GM19463 (cell line): ENCODE data around the gene ECI1.
"Not testable (repeated sequence)": the region's sequence is repeated elsewhere in the genome, so short reads cannot be mapped to it uniquely, and the experiment has no call there.

Experiments
- ATAC-seq: cut with Tn5 transposase; IDR thresholded peaks from one replicate; pipeline ENCODE4 v1.9.1; 2021; ENCODE audit warnings: mild to moderate bottlenecking, moderate library complexity; ENCODE audit not compliant: unreplicated experiment

Gene ECI1

GRCh38 chr16:2280981-2281542 lies 29.7 kb upstream of the ECI1 start:
- ATAC-seq: no peak

DNA sequence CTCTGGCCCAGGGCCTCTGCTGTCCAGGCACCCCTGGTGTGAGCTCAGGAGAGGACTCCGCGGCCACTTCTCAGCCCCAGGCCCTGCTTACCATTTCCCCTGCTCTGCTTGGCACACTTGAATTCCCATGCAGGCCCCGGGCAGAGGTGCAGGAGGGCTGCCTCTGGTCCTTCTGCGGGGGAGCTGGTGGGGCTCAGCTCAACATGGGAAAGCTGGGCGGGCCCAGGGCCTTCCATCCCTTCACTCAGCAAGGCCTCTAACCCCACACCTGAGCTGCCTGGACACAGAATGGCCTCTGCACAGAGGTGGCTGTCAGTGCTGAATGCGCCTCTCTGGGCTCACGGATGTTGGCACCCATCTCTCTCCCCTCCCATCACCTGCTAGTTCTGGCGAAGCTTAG lies 29.1 kb upstream of the ECI1 start:
- no peak for ATAC-seq

DNA sequence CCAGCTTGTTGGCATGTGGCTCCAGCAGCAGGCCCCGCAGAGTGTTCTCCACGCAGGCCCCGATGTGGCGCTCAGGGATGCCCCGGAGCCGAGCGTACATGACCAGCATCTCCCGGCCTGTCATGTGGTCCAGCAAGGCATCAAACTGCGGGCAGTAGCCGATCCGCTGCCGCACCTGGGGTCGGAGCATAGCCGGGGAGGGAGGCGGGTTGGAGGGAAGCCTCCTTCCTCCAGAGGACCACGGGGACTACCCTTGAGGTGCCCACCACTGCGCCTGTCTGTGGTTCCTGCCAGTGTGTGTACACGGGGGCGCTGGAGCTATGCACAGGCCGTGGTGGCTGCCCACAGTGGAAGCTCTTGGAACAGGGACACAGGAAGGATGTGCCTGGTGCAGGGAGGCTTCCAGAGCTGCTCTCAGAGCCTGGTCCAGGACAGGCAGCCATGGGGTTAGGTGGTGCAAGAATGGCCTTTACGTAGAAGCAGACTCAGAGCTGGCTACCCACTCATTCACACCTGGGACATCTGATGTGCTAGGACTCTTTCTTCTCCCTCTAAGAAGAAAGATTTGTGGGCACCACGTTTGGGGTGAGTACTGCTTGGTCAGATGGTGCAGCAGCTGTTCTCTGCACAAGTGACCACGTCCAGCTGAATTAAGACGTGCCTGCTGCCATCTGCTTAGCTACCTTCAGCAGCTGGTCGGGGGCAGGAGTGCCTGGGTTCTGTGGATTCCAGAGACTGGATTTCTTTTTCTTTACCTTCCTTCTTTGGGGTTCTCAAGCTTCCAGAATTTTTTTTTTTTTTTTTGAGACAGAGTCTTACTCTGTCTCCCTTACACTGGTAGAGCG lies 27.8 kb upstream of the ECI1 start:
- no peak for ATAC-seq

- no peak for ATAC-seq
These were observed 26.9 kb upstream of the ECI1 start for GRCh38 chr16:2278272-2278608.

DNA sequence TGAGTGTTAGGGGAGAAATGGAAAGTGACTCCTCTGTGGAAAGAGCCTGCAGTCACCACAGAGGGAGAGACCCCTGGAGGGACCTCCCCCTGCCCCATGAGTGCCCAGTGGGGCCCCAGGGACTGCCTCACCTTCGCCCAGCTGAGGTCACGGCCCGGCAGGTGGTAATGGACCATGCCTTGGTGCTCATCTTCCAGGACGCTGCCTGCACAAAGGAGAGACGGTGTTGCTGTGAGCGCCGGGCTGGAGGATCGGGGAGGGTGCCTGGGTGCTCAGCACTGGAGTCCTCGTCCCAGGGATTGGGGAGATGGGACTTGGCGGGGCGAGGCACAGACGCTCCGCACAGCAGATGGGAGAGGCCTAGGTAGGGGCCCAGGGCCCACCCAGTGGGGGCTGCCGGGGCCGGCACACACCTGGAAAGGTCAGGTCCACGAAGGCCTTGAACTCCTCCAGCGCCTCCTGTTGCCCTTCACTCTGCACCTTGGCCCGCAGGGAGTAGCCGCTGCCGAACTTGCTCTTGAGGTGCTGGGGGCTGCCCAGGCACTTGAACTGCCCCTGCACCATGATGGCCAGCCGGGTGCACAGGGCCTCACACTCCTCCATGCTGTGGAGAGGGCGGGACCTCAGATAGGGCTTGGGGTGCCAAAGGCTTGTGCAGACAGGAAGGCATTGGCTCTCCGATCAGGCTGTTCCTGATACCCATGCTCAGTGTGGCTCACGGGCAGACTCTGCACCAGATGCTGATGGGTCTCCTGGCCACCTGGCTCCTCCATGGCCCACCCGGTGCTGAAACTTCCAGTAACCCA lies 26.3 kb upstream of the ECI1 start:
- no peak for ATAC-seq

GRCh38 chr16:2276368-2277195 lies 25.2 kb upstream of the ECI1 start:
- ATAC-seq: no peak

GRCh38 chr16:2275476-2276367 lies 24.3 kb upstream of the ECI1 start:
- no peak for ATAC-seq

DNA sequence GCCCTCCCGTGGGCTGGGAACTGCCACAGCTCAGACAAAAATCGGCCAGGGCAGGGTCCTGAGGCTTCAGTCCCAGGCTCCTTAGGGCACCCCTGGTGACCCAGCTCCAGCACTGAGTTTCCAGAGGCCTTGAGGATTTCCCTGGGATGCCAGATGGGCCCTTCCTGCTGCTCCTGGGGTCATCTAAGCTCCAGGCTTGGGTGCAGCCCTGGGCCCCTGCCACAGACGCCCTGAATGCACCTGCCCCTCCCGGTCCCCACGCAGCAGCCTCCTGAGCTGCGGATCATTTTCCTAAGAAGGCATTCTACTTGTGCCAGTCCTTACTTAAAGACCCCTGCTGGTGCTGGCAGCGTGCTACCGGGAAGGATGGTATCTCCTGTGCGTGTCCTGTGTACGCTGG lies 22.5 kb upstream of the ECI1 start:
- ATAC-seq: no peak

- ATAC-seq: no peak
These were observed 22.1 kb upstream of the ECI1 start for GRCh38 chr16:2273484-2273883.

GRCh38 chr16:2271848-2272461 lies 20.6 kb upstream of the ECI1 start:
- no peak for ATAC-seq

DNA sequence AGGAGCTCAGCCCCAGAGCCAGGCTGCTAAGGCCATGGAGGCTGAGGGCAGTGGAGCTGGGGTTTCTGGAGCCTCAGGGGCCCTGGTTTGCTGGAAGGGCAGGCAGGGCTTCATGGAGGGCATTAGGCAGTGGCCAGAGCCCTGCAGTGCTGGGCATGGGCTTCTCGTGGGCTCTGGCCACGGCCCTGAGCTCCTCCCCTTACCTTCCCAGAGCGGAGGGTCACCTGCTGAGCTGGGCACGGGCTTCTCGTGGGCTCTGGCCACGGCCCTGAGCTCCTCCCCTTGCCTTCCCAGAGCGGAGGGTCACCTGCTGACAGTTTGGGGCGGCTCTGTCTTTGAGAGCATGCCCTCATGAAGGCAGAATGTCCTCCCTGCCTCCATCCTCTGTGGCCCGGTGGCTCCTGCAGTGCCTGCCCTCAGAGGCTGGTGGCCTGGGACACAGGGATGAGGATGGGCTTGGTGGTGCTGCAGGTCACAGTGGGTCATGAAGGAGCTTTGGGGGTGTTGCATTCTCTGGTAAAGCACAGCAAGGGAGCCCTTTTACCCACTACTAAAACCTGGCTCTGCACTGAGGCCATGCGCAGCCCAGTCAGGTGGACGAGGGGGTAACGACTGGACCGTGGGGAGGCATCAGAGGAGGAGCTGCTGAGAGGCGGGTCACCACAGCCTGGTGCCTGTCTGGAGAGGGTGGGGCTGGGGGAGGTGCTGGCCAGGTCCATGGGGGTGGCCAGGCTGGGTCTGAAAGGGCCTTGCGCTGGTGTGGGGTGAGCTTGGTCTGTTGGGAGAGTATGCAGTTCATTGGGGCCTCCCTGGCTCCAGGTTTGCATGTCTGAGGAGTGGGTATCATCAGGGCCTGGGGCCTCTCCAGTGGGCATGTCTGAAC lies 19.4 kb upstream of the ECI1 start:
- no peak for ATAC-seq

DNA sequence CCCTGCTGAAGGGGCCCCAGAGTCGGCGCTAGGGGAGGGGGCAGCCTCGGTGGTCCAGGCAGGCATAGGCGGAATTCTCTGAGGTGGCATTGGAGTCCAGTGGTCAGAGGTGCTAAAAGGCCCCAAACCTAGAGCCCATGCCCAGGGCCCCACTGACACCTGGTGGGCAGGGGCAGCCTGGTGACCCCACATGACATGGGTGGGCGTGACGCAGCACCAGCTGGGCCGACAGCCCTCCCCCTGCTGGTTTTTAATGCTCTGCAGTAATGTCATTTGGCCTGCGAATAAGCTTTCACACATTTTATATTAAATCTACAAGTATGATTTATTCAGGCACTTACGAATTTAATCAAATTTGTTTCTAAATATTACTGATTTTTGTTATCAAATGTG lies 18.7 kb upstream of the ECI1 start:
- ATAC-seq: no peak

DNA sequence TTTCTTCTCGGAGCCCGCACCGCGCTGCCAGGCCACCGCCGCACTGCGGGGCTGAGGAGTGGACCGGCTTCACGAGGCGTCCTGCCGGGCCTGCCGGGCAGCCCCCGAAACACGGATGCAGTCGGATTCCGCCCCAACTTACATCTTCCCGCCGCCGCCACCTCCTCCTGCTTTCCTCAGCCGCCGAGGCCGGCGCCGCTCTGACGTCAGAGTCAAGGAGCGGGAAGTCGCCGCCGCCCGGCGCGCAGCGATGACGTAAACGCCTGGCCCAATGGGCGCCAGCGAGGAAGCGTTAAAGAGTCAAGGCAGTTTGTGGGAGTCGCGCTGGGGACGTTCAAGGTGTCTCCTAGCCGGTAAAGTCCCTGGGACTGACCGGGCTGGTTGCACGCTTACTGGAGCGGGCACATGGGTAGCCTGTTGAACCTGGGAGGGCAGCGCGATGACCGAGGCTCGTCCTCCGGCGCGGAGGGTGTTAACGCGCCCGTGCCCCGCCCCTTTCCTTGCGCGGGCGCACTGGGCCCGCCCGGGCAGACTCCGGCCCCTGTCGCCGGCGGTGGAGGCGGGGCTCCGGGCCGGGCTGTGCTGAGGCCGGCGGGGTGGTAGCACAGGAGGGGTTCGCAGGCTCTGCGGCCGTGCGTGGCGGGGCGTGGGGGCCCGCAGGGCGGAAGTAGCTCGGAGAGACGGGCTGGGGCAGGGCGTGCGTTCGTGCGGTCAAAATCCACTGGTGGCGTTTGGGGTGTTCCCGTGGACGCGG lies 16.7 kb upstream of the ECI1 start, which contains the start of gene RNPS1:
TSS of gene RNPS1 (minus strand) at position 214 of the 754 bp plus-strand sequence. CDS start 3,483 bp downstream, outside the sequence.
- peak; percentile 75 for ATAC-seq

DNA sequence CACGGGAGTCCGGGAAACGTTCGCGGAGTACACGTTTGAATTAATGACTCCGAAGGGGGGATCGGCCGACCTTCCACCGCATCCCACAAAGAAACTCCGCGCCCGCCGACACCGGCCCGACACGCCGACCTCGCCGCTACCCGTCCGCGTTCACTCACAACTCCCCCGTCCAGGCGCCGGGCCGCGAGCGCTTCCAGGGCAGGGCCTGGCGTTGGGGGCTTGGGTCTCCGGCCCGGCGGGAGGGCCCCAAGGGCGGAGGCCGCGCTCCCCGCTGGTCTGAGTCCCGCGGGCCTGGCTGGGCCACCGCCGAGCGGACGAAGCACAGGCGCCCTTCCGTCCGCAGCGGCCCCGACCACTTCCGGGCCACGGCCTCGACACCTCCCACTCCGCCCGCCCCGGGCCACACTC lies 16.1 kb upstream of the ECI1 start:
- ATAC-seq: peak; percentile 60

DNA sequence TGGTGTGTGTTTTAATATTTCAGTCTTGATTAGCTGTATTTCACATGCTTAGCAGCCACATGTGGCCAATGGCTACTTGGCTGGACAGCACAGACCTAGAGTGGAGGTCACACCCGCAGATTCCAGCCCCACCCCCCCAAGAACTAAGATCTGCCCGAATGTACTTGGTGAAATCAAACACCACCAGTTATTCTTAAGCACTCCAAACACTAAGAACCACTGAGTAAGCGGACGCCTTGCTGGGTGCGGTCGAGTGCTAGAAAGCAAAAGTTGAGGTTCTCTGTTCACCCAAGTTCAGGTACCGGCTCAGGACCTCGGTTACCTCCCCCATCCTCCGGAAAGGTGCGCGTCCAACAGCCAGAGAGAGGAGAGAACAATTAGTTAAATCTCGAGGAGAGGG lies 15.5 kb upstream of the ECI1 start:
- not testable (repeated sequence) for ATAC-seq

DNA sequence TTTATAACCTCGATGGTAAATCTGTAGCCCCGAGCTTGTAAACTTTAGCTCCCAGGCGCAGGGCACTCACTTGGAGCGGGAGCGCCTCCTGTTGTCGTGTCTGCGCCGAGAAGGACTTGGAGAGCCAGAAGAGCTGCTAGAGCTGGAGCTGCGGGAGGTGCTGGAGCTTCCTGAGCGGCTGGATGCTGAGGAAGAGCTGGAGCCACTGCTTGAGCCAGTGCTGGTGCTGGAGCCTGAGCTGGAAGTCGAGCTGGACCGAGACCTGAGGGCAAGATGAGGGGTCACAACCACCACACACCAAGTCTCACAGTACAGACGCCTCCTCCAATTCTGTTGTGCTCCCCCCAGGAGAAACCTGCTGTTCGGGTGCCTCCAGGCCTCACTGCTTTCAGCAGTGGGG lies 11.6 kb upstream of the ECI1 start:
- ATAC-seq: not testable (repeated sequence)

- no peak for ATAC-seq
These were observed 8.9 kb upstream of the ECI1 start for GRCh38 chr16:2260250-2260649.

GRCh38 chr16:2258530-2258929 lies 7.1 kb upstream of the ECI1 start:
- not testable (repeated sequence) for ATAC-seq
